ENCODE measurements around the gene FTO.
A peak's percentile ranks its signal among the peaks of the same experiment; 100 is the strongest.

FTO gene

GRCh38 chr16:53785916-53786315, 82.0 kb downstream of the FTO start:
- no peak for DNase-seq

- DNase-seq: no peak
Observed at GRCh38 chr16:53787423-53787822, 83.5 kb downstream of the FTO start.

DNA sequence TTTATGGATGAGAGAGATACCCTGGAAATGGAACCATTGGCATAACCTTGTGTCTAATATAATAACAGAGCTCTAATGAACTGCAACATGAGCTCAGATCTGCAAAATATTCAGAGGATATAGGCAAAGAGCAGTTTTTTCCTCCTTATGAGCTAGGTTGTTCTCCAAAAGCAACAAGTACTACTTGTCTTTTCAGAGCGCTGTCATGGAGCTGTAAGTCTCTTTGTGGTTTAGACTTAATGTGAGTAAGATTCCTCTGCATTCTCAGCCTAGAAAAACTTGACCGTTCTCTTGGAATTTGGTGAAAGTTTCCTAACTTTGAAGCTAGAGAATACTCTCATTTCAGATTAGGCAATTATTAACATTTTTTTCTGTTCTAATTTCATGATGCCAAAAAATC, 85.2 kb downstream of the FTO start:
- no peak for DNase-seq

GRCh38 chr16:53792161-53792951, 88.4 kb downstream of the FTO start:
- peak; percentile 25 for DNase-seq

DNA sequence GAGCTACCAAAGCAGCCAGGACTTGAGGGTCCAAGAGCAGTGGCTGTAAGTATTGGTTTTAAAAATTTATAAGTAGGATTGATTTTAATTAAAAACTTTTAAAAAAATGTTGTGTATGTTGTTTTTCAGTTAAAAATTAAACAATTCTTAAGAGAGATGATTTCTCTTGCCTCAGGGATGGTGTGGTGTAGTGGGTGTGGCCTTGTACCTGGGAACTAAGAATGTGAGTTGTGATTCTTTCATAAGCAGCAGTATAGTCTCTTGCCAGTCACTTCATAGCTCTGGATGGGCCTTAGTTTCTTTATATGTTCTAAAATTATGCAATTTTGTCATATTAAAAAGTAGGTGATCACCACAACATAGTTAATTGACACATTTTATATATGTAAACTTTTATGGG, 99.5 kb downstream of the FTO start:
- no peak for DNase-seq

DNA sequence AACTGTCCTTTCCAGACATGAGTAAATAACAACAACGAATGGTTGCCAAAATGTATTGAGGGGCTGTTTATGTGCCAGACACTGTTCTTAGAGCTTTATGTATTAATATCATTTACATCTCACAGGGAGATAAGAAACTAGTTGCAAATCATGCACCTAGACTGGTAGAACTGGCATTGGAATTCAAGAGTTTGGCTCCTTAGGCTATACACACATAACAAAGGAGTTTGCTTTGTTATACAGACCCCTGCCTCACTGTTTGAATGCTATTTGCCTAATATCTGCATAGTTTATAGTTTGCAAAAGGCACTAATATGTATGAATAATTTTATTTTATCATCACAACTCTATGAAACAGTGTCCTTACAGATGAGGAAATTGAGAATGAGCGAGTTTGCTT, 100.0 kb downstream of the FTO start:
- DNase-seq: no peak

- no peak for DNase-seq
Observed at GRCh38 chr16:53804467-53804866, 100.5 kb downstream of the FTO start.

DNA sequence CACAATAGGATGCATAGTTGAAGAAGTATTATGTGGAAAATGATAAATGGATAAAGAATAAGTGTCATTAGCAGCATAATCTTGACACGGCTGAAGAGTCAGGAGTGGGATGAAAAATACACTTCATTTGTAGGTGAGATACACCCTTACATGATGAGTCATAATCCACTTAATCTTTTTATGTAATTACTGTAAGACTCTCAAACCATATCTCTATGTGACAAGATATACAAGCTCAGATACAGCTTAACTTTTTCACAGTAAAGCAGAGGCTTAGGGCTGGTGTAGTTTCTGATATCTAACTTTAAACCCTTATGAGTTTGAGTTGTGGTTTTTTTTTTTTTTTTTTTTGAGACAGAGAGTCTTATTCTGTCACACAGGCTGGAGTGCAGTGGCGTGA, 101.2 kb downstream of the FTO start:
- DNase-seq: no peak

- no peak for DNase-seq
Observed at GRCh38 chr16:53805752-53806151, 101.8 kb downstream of the FTO start.

GRCh38 chr16:53809088-53809932, 105.4 kb downstream of the FTO start:
- no peak for DNase-seq

DNA sequence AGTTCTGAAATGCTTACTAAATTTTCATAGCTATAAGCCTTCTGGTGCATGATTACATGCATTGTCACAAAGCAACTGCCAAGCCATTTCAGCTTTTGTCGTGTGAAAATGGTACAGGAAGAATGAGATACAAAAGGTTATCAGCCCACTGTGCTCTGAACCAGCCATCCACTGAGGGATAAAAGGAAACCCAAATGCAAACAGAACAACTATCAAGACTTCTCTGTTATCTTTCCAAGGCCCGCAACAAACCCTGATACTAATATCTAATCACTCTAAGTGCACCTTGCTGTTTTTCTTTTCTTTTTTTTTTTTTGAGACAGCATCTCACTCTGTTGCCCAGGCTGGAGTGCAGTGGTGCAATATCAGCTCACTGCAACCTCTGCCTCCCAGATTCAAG, 109.0 kb downstream of the FTO start:
- DNase-seq: no peak

- no peak for DNase-seq
Observed at GRCh38 chr16:53814801-53815200, 110.8 kb downstream of the FTO start.

DNA sequence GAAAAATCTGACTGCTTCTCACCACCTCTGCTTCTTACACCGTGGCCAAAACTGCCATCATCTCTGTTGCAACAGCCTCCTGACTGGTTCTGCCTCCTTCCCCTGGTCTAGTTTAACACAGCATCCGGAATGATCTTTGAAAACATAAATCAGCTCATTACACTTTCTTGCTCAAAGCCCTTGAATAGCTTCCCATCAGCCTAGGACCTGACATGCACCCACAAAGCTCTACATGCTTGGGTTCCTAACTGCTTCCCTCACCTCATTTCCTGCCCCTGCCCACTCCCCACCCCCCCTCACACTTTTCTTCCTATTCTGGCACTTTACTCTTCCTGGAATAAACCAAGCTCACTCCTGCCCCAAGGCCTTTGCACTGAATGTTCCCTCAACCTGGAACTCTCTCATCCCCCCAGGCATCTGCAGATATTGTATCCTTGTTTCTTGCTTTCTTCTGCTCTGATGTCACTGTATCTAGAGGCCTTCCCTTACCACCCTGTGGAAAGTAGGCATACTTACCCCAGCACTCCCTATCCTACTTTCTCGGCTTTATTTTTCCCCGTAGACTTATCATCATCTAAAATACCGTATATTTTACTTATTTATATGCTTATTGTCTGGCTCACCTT, 112.4 kb downstream of the FTO start:
- DNase-seq: no peak

GRCh38 chr16:53817117-53817755, 113.3 kb downstream of the FTO start:
- no peak for DNase-seq

DNA sequence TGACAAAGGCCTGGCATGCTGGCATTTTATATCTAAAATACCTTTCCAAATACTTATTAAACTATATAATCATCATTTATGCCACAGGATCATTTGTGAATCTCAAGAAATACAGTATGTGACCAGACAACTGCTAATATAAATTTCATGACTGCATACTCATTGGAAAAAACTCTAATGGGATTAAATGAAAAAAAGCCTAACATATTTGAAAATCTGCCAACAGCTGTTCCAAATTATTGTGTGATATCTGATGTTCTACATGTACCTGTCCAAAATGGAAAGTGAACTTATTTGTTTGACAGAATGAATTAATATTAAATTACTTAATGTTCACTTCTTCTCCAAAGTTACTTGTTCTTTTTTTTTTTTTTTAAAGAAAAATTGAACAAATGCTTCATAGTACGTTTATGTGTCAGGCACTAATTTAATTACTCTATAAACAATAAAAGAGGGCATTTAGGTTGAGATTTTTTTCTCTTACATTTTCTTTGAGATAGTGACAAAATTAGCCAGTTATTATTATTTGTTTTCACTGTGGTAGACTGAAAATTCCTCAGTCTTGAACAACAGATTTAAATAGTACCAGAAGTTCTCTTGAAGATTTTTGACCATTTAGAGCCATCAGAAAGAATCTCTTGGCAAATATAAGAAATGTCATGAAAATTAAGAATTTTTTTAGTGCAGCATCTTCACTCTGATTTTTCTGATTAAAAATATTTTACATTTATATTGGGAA, 114.0 kb downstream of the FTO start:
- DNase-seq: no peak

GRCh38 chr16:53821487-53821886, 117.5 kb downstream of the FTO start:
- DNase-seq: no peak

- no peak for DNase-seq
Observed at GRCh38 chr16:53821957-53822625, 118.1 kb downstream of the FTO start.

DNA sequence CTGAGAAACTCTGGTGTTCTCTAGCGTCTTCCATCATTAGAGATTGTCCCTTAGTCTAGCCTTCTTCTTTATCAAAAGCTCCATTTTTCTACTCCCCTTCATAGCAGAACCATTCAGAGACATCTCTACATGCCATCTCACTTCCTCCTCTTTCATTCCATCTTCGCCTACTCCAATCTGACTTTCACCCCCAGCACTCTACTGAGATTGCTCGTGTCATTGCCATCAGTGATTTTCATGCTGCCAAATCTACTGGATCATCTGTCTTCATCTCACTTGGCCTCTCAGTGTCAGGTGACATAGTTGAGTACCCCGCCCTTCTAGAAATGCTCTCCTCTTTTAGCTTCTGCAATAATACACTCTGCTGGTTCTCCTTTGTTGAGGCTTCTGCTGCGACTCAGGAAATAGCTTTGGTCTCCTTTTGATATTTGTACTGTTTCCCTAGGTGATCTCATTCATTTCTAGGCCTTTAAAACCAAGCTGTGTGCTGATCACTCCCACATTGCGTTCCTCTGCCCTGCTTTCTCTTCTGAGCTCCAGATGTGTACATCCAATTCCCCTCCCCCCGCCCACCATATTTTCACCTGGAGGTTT, 119.1 kb downstream of the FTO start:
- DNase-seq: no peak

- no peak for DNase-seq
Observed at GRCh38 chr16:53826658-53827057, 122.7 kb downstream of the FTO start.

DNA sequence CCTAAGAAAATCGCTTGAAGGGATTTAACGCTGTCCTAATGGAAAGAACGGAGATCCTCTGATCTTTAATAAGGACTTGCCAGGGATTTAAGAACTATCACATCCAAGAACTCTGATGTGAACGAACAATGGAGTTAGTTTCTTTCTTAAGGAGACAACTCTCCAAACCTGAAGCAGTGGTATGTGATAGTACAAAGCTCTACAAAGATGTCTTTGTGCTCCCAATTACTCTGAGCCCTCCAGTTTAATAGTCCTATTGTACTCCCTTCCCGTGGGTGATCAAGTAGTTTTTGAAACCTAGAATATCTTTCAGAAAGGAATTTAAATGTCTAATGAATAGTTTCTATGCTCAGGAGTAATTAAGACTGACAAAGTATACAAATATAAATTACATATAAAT, 123.8 kb downstream of the FTO start:
- DNase-seq: no peak

DNA sequence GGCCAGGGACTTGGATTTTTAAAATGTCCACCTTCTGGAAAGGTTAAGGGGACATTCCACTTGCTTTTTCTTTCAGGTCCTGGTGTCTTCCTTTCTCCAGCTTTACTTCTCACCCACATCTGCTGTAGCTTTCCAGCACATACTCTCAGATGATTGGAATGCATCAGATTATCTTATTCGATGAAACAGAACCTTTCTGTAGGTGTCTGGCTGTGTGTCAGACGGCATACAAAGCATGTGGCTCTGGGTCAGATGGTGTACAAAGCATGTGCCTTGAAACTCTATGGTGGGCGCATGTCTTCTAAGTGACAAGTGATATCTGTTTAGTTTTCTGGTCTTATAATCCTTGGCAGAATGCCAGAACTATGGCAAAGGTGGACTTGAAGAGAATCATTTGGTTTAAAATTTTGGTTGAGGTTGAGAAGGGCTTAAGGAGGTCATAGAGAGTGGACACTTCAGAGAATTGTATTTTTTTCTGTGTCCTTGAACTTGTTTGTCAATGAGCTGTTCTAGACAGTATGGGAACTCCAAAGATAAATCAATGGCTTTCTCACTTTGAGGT, 125.3 kb downstream of the FTO start:
- DNase-seq: no peak

Data from DMS79 (cell line).